IMR-90 (cell line): ENCODE results near the gene KCNMA1. TPM values are rescaled to one million over a fixed set of nuclear protein-coding genes. Genes with fewer than 3 reads are reported as not detected.

ENCODE experiments used
- ATAC-seq: fragments of 200-7000 bp; cut with Tn5 transposase; 2 replicates; pipeline ENCODE4 v1.9.1; 2020; ENCODE audit warnings: low read depth, mild to moderate bottlenecking, moderate library complexity
- BruUV-seq: library from RNA; stranded (reverse); fragments of 400-500 nt; replicated peaks from 2 replicates; lab custom pipeline; 2021; lab: Mats Ljungman, UMichigan
- CTCF ChIA-PET: fragments of 300-600 bp; formaldehyde crosslinking; extraction: SDS; loops from one replicate; lab custom pipeline; 2021; ENCODE audit warnings: antibody characterized with exemption; lab: Yijun Ruan, JAX
- POLR2A ChIA-PET: fragments of 300-600 bp; sonication (Branson Sonifier 250); formaldehyde crosslinking; loops from one replicate; lab custom pipeline; 2022; ENCODE audit warnings: antibody characterized with exemption; ENCODE audit not compliant: unreplicated experiment; lab: Charles Lee
- DNase-seq: peaks from one replicate; pipeline ENCODE4 v3.0.0; 2013
- H2AFZ ChIP-seq: replicated peaks from 2 replicates; pipeline ENCODE3; 2013; ENCODE audit warnings: low read length, mild to moderate bottlenecking; ENCODE audit not compliant: poor library complexity
- H2AK5ac ChIP-seq: 2 replicates; pipeline ENCODE4 v1.6.1; 2013; ENCODE audit warnings: low read depth, low read length, inconsistent platforms
- H2AK9ac ChIP-seq: replicated peaks from 2 replicates; pipeline ENCODE3; 2013; ENCODE audit warnings: mild to moderate bottlenecking, low read depth, low read length, moderate library complexity; ENCODE audit not compliant: poor library complexity
- H2BK120ac ChIP-seq: 2 replicates; pipeline ENCODE4 v1.6.1; 2013; ENCODE audit warnings: low read depth, low read length, inconsistent platforms
- H2BK15ac ChIP-seq: 3 replicates; pipeline ENCODE4 v1.6.1; 2013; ENCODE audit warnings: low read depth, low read length, inconsistent platforms
- H2BK20ac ChIP-seq: 2 replicates; pipeline ENCODE4 v1.6.1; 2013; ENCODE audit warnings: low read depth, mild to moderate bottlenecking, inconsistent platforms, low read length, moderate library complexity
- H2BK5ac ChIP-seq: 2 replicates; pipeline ENCODE4 v1.6.1; 2013; ENCODE audit warnings: mild to moderate bottlenecking, low read depth, low read length, inconsistent platforms; ENCODE audit not compliant: poor library complexity, severe bottlenecking
- H3K14ac ChIP-seq: replicated peaks from 2 replicates; pipeline ENCODE4 v1.6.1; 2013; ENCODE audit warnings: low read depth, low read length, inconsistent platforms
- H3K18ac ChIP-seq: 2 replicates; pipeline ENCODE4 v1.6.1; 2013; ENCODE audit warnings: low read depth, low read length, control low read depth
- H3K23ac ChIP-seq: 2 replicates; pipeline ENCODE4 v1.6.1; 2013; ENCODE audit warnings: low read depth, low read length, inconsistent platforms
- H3K27ac ChIP-seq: 2 replicates; pipeline ENCODE4 v1.5.1; 2013; ENCODE audit warnings: mild to moderate bottlenecking, control low read depth, low read length; ENCODE audit not compliant: insufficient read depth
- H3K27me3 ChIP-seq: 2 replicates; pipeline ENCODE4 v1.6.1; 2013; ENCODE audit warnings: low read length; ENCODE audit not compliant: control insufficient read depth, insufficient read depth
- H3K36me3 ChIP-seq: 2 replicates; pipeline ENCODE4 v1.6.1; 2013; ENCODE audit warnings: low read length, mixed read lengths; ENCODE audit not compliant: control insufficient read depth, insufficient read depth
- H3K4ac ChIP-seq: 2 replicates; pipeline ENCODE4 v1.6.1; 2013; ENCODE audit warnings: low read depth, low read length, inconsistent platforms
- H3K4me1 ChIP-seq: 2 replicates; pipeline ENCODE4 v1.6.1; 2013; ENCODE audit warnings: low read length, mixed read lengths; ENCODE audit not compliant: control insufficient read depth, insufficient read depth
- H3K4me2 ChIP-seq: 2 replicates; pipeline ENCODE4 v1.6.1; 2013; ENCODE audit warnings: low read depth, mild to moderate bottlenecking, control low read depth, low read length, moderate library complexity
- H3K4me3 ChIP-seq: 2 replicates; pipeline ENCODE4 v1.5.1; 2013; ENCODE audit warnings: low read depth, mild to moderate bottlenecking, control low read depth, low read length, moderate library complexity; ENCODE audit not compliant: insufficient read depth
- H3K56ac ChIP-seq: 2 replicates; pipeline ENCODE4 v1.6.1; 2013; ENCODE audit warnings: low read length, inconsistent platforms; ENCODE audit not compliant: insufficient read depth; ENCODE audit errors: extremely low read depth
- H3K79me1 ChIP-seq, 2 experiments: 2 replicates each; pipeline ENCODE4 v1.6.1; 2013; ENCODE audit warnings: low read length in 2 of 2, inconsistent platforms in 1 of 2, low read depth in 1 of 2
- H3K9ac ChIP-seq: 2 replicates; pipeline ENCODE4 v1.6.1; 2013; ENCODE audit warnings: low read depth, low read length, control low read depth
- H3K9me1 ChIP-seq: 2 replicates; pipeline ENCODE4 v1.6.1; 2013; ENCODE audit warnings: low read length, inconsistent platforms; ENCODE audit not compliant: insufficient read depth
- H3K9me3 ChIP-seq: 2 replicates; pipeline ENCODE4 v1.6.1; 2013; ENCODE audit warnings: low read length; ENCODE audit not compliant: control insufficient read depth, insufficient read depth
- H4K20me1 ChIP-seq: 2 replicates; pipeline ENCODE4 v1.6.1; 2013; ENCODE audit warnings: low read length, inconsistent platforms; ENCODE audit not compliant: insufficient read depth
- H4K5ac ChIP-seq: 2 replicates; pipeline ENCODE4 v1.6.1; 2013; ENCODE audit warnings: mild to moderate bottlenecking, low read depth, low read length, control low read depth
- H4K8ac ChIP-seq, 2 experiments: 2 replicates each; pipeline ENCODE4 v1.6.1; 2013; ENCODE audit warnings: low read depth in 2 of 2, low read length in 2 of 2, control low read depth in 1 of 2, inconsistent platforms in 1 of 2
- H4K91ac ChIP-seq: 2 replicates; pipeline ENCODE4 v1.6.1; 2013; ENCODE audit warnings: low read depth, low read length, inconsistent platforms; ENCODE audit not compliant: insufficient read depth
- BHLHE40 ChIP-seq: fragments of 150-350 bp; IDR thresholded peaks from 2 replicates; pipeline ENCODE4 v1.6.1; 2016; ENCODE audit warnings: mild to moderate bottlenecking, low read depth, low read length
- CEBPB ChIP-seq: IDR thresholded peaks from 2 replicates; pipeline ENCODE4 v1.6.1; 2012; ENCODE audit warnings: low read depth, low read length, improper control_type of control experiment
- CHD1 ChIP-seq: IDR thresholded peaks from 2 replicates; pipeline ENCODE4 v1.6.1; 2012; ENCODE audit warnings: low read depth, low read length, improper control_type of control experiment
- CTCF ChIP-seq: conservative IDR thresholded peaks from 2 replicates; pipeline ENCODE4 v1.5.1; 2012; ENCODE audit warnings: mild to moderate bottlenecking, low read depth, low read length, improper control_type of control experiment
- ELK1 ChIP-seq: fragments of 150-350 bp; IDR thresholded peaks from 2 replicates; pipeline ENCODE4 v1.6.1; 2016; ENCODE audit warnings: low read depth, mild to moderate bottlenecking, low read length, moderate library complexity, borderline replicate concordance
- FOS ChIP-seq: fragments of 150-350 bp; IDR thresholded peaks from 2 replicates; pipeline ENCODE4 v1.6.1; 2016; ENCODE audit warnings: low read depth, low read length
- MAFK ChIP-seq: IDR thresholded peaks from 2 replicates; pipeline ENCODE4 v1.6.1; 2012; ENCODE audit warnings: low read depth, low read length, improper control_type of control experiment
- MAZ ChIP-seq: IDR thresholded peaks from 2 replicates; pipeline ENCODE4 v1.6.1; 2012; ENCODE audit warnings: low read depth, mild to moderate bottlenecking, low read length, improper control_type of control experiment, moderate library complexity, borderline replicate concordance
- MXI1 ChIP-seq: IDR thresholded peaks from 2 replicates; pipeline ENCODE4 v1.6.1; 2012; ENCODE audit warnings: low read depth, mild to moderate bottlenecking, low read length, moderate library complexity, borderline replicate concordance
- NFE2L2 ChIP-seq: fragments of 150-350 bp; IDR thresholded peaks from 2 replicates; pipeline ENCODE4 v1.6.1; 2016; ENCODE audit warnings: low read depth, mild to moderate bottlenecking, low read length
- POLR2A ChIP-seq: IDR thresholded peaks from 2 replicates; pipeline ENCODE4 v1.6.1; 2012; ENCODE audit warnings: mild to moderate bottlenecking, low read depth, low read length
- RAD21 ChIP-seq: IDR thresholded peaks from 2 replicates; pipeline ENCODE4 v1.6.1; 2012; ENCODE audit warnings: low read length, improper control_type of control experiment
- RCOR1 ChIP-seq: IDR thresholded peaks from 2 replicates; pipeline ENCODE4 v1.6.1; 2012; ENCODE audit warnings: mild to moderate bottlenecking, low read length, improper control_type of control experiment; ENCODE audit not compliant: insufficient replicate concordance
- RFX5 ChIP-seq: IDR thresholded peaks from 2 replicates; pipeline ENCODE4 v1.8.0; 2012; ENCODE audit warnings: low read depth, mild to moderate bottlenecking, low read length, moderate library complexity
- SMC3 ChIP-seq: fragments of 150-350 bp; IDR thresholded peaks from 2 replicates; pipeline ENCODE4 v1.6.1; 2016; ENCODE audit warnings: low read depth, mild to moderate bottlenecking, antibody characterized with exemption, low read length, moderate library complexity
- WGBS, 2 experiments: methylation state at CpG; one replicate each; pipeline versions ENCODE4 v1.1.5 to v1.1.7; 2013; ENCODE audit warnings: missing lambda C conversion rate in 2 of 2; ENCODE audit not compliant: insufficient read length in 1 of 2; ENCODE audit errors: extremely low coverage in 2 of 2; 5-methylcytosine and 5-hydroxymethylcytosine counted together
- dilution Hi-C: fragments of 300-500 bp; cut with HindIII; formaldehyde crosslinking; loops from one replicate; pipeline ENCODE4 v1.14.3; 2018; ENCODE audit warnings: low sequenced_read_pairs; ENCODE audit not compliant: unreplicated experiment
- in situ Hi-C: fragments of 300-500 bp; cut with MboI; formaldehyde crosslinking; loops from 3 replicates; pipeline ENCODE4 v1.14.3; 2019; ENCODE audit warnings: low sequenced_read_pairs, inconsistent platforms, mixed read lengths
- intact Hi-C: fragments of 100-400 bp; cut with micrococcal nuclease; formaldehyde crosslinking; loops from 2 replicates; pipeline ENCODE4 v1.10.0; 2022
- polyA plus RNA-seq, 3 experiments: library from polyadenylated mRNA; depleted of rRNA; stranded (reverse); fragments of >200 nt; gene quantifications; 2 replicates each; pipeline ENCODE4 v1.2.3, GENCODE V29; 2012; ENCODE audit warnings: low replicate concordance in 1 of 3
- total RNA-seq: library from RNA; depleted of rRNA; stranded (reverse); fragments of >200 nt; gene quantifications from 2 replicates; pipeline ENCODE4 v1.2.3, GENCODE V29; 2012
- TF ChIP-seq, protein P1 (sequence below): fragments of 150-350 bp; IDR thresholded peaks from 2 replicates; pipeline ENCODE4 v1.6.1; 2017; ENCODE audit warnings: mild to moderate bottlenecking, antibody characterized with exemption, low read length, low read depth

KCNMA1 gene
- total and polyA plus RNA-seq, 2 of the 4 experiments (the other 2 are of a cell fraction), result 25.6 to 29.6 TPM

- Histone ChIP-seq H2AK9ac (no peak overlapping the region), H3K4me1 (peaks cover 3% of the 10 kb centered on the region; the same call in 1 of the 2 replicates), H3K9ac (no peak overlapping the region), H3K23ac (no peak overlapping the region), H3K9me1 (no peaks in the 10 kb centered on the region; the same call in 1 of the 2 replicates), H3K4me2 (no peak overlapping the region), H2BK5ac (no peak overlapping the region), H3K56ac (no peak overlapping the region), H3K4me3 (no peak overlapping the region), H3K36me3 (no peaks in the 10 kb centered on the region), H3K4ac (no peak overlapping the region), H2BK120ac (no peak overlapping the region), H3K9me3 (no peaks in the 10 kb centered on the region), H4K20me1 (no peaks in the 10 kb centered on the region), H3K79me1 (no peaks in the 10 kb centered on the region), H2AFZ (no peak overlapping the region), H3K14ac (no peak overlapping the region), H4K8ac (no peak overlapping the region), H3K18ac (no peak overlapping the region), H4K5ac (no peak overlapping the region), H2AK5ac (no peak overlapping the region), H3K27me3 (no peaks in the 10 kb centered on the region), H2BK15ac (no peak overlapping the region), H2BK20ac (no peak overlapping the region), H3K27ac (no peak overlapping the region), H4K91ac (no peak overlapping the region)
- no peak for ATAC-seq
- in situ Hi-C loops, result no loop called here
- dilution Hi-C loops, result no loop called here
- ChIA-PET POLR2A (no interaction called here), CTCF (no interaction called here)
- intact Hi-C loops, result no loop called here
- TF ChIP-seq MAZ (no peak), NFE2L2 (no peak), POLR2A (no peak), BHLHE40 (no peak), RCOR1 (no peak), RFX5 (no peak), RAD21 (no peak), MXI1 (no peak), CTCF (no peak), FOS (no peak), ELK1 (no peak), MAFK (no peak), CEBPB (no peak), SMC3 (no peak), CHD1 (no peak)
- TF ChIP-seq, protein P1, sequence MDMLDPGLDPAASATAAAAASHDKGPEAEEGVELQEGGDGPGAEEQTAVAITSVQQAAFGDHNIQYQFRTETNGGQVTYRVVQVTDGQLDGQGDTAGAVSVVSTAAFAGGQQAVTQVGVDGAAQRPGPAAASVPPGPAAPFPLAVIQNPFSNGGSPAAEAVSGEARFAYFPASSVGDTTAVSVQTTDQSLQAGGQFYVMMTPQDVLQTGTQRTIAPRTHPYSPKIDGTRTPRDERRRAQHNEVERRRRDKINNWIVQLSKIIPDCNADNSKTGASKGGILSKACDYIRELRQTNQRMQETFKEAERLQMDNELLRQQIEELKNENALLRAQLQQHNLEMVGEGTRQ, result no peak
- DNase-seq, result no peak
- WGBS, 2 experiments, result 81% methylated on average over 4 of the region's 7 CpGs; no CpG with 5 or more reads in 1 of the 2 experiments
- BruUV-seq, result no TSS peak
These were observed 693.0 kb downstream of the KCNMA1 start for GRCh38 chr10:76944640-76945039.
